GM21576 (cell line): Measurements from ENCODE around the gene SLC51A.
A peak's percentile ranks its signal among the peaks of the same experiment; 100 is the strongest.
"Not testable (repeated sequence)": the region's sequence is repeated elsewhere in the genome, so short reads cannot be mapped to it uniquely, and the experiment has no call there.

Source experiments
- ATAC-seq: cut with Tn5 transposase; IDR thresholded peaks from one replicate; pipeline ENCODE4 v1.9.1; 2021; ENCODE audit warnings: mild to moderate bottlenecking, moderate library complexity; ENCODE audit not compliant: unreplicated experiment

The SLC51A gene

DNA sequence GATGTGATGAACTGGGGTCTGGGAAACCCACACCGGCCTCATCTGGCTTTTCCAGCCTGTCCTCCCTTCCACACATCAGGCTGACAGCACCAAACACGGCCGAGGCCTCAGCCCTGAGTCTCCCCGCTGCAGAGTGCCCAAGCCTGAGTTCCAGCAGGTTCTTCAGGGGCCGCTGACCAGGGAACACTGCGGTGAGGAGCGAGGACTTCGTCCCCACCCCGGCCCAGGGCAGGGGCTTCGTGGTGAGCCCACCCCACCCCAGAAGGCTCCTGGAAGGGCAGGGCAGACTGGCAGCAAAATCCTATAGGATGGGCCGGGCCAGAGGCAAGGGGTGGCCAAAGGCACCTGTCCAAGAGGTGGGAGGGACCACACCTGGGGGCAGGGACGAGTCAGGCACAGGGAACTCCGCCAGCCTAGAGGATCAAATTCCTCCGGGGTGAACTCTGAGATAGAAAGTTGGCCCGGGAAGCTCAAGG lies at the start of gene SLC51A:
Gene SLC51A, plus strand, starts transcription at position 446 of the 476 bp plus-strand sequence. CDS start 179 bp downstream, outside the sequence.
- ATAC-seq: no peak

DNA sequence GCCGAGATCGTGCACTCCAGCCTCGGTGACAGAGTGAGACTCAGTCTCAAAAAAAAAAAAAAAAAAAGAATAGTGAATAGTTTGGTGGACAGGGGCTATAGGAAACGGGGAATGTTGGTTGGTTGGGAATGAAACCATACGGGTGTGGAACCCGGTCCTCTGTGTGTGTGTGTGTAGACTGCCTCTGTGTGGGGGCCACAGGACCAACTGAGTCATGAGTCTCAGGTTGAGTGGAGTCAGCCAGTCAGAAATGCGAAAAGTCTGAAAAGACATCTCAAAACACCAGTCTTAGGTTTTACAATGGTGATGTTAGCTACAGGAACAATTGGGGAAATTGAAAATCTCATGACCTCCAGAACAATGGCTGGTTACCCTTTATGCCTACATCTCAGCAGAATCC lies 49.6 kb upstream of the SLC51A start:
- no peak for ATAC-seq

DNA sequence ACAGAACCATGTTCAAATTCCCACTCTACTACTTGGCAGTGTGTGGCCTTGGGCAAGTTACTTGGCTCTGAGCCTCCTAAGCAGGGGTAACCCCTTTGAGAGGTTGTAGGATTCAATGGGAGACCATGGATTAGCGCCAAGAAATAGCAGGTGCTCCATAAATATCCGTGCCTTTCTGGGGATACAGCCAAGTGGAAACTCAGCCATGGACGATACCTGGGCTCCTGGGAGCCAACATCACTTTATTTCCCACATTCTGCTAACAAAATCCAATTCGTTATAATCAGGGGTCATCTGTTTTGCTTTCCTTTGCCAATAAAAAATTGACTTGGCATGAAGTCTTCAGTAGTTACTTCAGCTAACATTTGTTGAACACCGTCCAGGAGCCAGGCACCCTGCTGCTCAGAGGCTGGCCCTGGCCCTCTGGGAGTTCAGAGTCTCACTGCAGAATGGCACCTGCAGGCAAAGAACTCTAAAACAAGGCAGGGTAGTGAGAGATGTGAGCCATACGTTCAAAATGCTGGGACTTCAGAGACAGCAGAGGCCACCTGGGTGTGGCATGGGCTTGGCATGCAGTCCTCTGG lies 47.4 kb upstream of the SLC51A start:
- ATAC-seq: no peak

DNA sequence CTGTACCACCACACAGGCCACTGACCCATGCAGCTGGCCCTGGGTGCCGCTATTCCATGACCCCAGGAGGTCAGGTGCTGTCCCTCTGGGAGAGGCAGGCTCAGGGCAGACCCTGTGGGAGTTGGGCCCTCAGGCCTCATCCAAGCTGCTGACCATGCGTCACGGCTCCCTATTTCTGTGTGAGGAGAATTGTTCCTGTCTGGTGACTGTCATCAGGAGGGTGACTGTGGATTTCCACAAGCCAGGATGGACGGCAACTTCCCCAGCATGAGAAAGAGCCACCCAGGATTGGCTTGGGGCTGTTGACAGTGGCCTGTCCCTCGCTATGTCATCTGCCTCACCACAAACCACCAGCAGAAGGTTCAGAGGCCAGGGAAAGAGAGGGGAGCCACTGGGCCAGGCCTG lies 46.5 kb upstream of the SLC51A start:
- no peak for ATAC-seq

DNA sequence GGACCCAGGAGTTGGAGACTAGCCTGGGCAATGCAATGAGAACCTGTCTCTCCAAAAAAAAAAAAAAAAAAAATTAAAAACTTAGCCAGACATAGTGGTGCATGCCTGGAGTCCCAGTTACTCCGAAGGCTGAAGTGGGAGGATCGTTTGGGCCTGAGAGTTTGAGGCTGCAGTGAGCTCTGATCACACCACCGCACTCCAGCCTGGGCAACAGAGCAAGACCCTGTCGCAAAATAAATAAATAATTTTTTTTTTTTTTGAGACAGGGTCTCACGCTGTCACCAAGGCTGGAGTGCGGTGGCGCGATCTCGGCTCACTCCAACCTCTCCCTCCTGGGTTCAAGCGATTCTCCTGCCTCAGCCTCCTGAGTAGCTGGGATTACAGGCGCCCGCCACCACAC lies 46.0 kb upstream of the SLC51A start:
- not testable (repeated sequence) for ATAC-seq

DNA sequence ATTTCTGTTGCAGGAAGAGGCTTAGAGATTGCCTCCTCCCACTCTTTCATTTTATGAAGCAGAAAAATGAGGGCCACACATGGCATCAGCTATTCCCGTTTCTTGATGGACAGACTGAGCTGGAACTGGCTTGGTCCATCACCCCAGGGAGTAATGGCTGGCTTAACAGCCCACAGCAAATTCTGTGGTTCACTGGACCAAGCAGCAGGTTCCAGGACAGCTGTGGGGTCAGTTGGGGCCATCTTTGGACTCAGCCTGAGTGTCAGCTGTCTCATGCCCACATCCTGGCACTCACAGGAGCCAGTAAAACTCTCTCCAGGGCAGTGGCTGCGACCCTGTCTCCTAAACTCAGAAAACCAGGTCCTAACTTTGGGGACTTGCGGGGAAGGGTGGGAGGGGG lies 41.7 kb upstream of the SLC51A start:
- ATAC-seq: no peak

DNA sequence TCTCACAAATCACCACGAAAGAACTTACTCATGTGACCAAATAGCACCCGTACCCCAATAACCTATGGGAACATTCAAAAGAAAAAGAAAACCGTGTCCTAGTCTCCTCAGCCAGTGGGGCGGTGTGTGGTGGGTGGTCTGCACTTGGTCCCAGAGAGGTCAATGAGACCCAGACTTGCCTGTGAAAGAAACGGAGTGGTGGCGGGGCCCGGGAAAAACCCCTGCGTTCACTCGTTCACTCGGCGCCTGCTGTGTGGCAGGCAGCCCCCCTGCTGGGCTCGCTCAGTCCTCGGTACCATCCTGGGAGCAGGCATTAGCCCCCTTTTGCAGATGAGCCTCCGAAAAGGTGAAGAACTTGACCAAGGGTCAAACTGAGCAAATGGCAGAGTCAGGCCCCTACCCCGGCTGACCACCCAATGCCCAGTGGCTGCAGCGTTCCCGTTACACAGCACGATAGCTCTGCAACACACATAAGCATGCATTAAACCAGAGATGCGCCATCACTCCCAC lies 41.2 kb upstream of the SLC51A start:
- no peak for ATAC-seq

DNA sequence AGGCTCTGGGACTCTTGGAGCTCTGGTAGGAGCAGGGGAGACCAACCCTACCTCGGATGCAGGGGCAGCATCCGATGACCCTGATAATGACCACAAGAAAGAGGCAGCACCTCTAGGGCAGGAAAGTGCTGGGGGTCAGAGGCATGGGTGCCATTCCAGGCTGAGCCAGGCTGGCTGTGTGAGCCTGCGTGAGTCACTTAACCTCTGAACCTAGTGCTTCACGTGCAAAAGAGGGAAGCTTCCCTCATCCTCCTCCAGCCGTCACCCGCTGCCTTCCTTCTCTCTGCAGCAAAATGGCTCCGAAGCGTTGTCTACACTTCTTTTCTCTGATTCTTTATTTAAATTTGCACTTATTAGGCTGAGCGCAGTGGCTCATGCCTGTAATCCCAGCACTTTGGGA lies 40.6 kb upstream of the SLC51A start:
- no peak for ATAC-seq

DNA sequence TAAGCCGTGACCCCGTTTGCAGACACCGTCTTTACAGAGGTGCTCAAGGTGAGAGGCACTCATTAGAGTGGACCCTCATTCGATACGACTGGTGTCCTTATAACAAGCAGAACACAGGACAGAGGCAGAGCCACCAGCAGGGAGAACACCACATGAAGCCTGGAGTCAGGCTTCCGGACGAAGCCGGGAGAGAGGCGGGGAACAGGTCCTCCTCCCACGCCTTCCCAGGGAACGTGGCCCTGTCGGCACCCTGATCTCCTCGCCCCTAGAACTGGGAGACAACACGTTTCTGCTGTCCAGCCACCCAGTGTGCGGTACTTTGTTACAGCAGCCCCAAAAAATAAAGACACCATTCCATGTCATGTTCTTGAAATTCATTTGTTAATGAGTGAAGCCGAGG lies 38.8 kb upstream of the SLC51A start:
- ATAC-seq: no peak

DNA sequence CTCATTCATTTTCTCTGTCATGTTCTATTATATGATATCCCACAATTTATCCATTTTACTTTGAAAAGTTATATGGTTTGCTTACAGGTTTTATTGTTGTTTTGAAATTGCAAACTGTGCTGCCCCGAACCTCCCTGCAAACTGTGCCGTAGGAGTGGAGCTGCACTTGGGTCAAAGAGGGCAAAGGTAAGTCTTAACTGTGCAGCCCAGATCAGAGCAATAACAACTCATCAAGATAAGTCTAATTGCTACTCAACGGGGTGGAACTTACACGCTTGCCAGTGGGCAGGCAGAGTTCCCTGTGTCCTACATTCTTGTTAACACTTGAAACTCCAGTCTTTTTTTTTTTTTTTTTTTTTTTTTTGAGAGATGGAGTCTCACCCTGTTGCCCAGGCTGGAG lies 38.4 kb upstream of the SLC51A start:
- no peak for ATAC-seq

DNA sequence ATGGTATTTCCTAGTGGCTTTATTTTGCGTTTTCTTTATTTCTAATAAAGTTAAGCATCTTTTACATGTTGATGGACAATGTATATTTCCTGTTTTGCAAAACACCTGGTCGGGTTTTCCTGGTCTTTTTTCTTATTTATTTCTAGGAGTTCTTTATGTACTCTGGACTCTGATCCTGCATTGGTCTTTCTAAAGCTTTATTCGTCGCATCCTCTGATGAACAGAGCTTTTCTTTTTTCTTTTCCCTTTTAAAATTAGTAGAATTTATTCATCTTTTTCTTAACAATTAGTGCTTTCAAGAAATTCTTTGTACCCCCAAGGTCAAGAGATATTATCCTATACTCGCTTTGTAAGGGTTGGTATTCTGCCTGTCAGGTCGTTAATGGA lies 37.3 kb upstream of the SLC51A start:
- no peak for ATAC-seq

DNA sequence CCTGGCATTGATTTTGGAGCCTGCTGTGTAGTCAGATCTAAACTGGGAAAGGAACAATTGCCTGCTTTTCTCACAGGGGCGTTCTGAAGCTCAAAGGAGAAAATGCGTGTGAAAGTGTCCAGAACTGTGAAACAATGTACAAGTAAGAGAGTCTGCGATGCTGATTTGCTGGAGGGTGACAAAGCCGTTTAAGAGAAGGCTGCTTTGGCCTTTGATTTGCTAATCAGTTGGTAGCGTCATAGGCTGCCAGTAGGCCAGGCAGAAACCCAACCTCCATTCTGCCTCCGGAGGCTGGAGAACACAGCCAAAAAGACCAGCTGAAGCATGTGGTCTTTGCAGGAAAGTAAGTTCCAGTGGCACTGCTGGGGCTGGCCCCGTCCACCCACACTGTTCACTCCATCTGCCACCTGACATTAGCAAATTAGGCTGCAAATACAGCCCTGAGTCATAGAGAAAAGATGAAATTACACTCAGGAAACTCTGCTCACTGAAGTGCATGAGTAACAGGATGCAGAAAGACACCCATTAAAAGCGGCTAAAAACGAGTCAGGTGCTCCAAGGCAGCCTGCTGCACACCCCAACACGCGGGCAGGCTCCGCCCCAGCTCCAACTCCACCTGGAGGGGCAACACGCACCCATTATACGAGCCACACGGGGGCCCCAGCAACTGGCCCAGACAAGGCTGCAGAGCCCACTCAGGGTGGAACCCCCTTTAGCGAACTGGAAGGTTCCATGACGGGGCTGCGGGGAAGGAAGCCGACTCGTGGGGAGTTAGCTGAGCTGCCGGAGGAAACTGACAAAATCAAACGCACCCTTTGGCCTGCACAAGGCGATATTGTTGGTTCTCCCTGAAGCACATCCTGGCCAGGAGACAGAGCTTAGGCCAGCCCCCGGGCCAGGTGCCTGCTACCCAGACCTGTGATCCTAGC lies 36.7 kb upstream of the SLC51A start:
- ATAC-seq: peak; percentile 70

DNA sequence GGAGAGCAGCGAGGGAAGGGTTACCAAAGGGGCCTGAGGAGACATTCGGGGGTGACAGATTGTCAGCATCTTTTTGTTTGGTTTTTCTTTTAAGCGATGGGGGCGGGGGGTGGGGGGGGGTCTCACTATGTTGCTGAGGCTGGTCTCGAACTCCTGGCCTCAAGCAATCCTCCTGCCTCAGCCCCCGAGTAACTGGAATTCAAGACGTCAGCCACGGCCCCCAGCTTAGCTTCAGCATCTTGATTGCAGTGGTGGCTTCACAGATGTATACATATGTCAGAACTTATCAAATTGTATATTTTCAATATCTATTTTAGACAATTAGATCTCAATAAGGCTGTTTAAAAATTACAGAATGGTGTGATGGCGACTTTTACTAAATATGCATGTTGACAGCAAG lies 36.0 kb upstream of the SLC51A start:
- ATAC-seq: no peak

DNA sequence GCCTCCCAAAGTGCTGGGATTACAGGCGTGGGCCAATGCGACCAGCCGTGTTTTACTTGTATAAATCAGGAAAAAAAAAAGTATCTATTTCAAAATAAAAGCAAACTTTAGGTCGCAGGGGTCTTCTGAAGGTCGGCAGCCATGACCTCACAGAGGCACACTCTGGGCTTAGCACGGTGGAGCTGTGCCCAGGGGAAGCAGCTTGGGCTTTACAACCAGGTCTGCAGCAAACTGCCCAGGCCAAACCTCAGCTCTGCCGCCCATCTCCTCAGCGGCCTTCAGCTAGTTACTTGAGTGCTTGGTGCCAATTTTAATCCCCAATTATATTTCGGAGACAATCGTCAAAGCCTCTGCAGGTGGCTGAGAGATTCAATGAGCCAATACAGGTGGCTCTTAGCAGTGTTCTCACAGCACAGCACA lies 35.2 kb upstream of the SLC51A start:
- no peak for ATAC-seq

DNA sequence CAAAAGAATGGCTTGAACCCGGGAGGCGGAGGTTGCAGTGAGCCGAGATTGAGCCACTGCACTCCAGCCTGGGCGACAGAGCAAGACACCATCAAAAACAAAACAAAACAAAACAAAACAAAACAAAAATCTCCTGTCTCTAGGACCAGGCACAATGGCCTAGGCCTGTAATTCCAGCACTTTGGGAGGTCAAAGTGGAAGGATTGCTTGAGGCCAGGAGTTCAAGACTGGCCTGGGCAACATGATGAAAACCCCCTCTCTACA lies 32.2 kb upstream of the SLC51A start:
- ATAC-seq: not testable (repeated sequence)

DNA sequence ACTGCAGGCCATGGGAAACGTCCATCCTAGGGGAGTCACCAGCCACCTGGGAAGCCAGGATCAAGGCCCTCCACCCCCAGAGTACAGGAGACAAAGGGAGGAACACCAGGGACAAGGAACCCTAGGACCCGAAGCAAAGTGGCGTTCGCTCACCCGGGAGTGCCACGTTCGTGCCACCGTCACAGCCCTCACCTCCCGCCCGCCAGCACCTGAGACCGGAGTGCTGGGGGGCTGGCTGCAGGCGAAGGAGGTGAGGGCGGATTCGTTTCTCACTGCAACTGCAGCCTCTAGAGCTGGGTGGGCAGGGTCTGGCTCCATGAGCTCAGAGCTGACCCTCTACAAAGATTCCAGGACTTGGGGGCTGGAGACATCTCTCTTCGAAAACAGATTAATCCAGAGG lies 31.5 kb upstream of the SLC51A start:
- no peak for ATAC-seq

DNA sequence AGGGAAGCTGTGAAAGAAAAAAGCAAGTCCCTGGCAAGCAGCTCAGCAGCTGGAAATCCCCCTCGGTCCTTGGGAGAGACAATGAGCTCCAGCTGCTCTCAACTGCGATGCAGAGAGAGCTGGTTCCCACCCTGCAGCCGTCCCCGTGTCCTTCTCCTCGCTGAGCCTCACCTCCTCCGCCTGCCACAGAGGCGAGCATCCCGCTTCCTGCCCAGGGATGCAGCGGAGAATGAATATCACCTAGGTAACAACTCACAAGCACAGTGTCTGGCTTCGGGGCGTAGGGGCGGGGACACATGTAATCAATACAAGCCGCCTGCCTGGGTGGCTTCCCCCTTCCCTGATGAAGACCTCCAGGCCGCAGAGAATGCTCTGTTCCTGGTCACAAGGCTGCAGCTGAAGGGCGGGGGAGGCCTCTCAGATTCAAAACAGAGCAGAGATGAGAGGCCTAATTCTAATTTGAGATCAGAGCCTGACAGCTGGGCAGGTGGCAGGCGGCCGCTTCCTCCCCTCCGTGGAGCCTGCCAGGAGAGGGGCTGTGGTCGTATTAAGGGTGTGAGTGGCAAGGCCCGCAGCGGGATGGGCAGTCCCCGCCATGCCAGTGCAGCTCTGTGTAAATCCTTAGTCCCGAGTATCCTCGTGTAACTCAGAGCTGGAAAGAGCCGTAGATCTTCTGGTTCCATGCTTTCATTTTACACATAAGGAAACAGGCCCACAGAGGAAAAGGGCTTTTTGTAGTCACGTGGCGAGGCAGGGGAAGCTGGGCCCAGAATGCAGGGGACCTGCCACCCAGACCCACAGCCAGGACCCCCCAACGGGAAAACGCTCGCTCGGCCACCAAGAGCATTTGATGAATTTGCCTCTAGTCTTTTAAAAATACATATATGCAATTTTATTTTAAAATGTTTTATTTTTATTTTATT lies 29.4 kb upstream of the SLC51A start:
- ATAC-seq: peak; percentile 44

DNA sequence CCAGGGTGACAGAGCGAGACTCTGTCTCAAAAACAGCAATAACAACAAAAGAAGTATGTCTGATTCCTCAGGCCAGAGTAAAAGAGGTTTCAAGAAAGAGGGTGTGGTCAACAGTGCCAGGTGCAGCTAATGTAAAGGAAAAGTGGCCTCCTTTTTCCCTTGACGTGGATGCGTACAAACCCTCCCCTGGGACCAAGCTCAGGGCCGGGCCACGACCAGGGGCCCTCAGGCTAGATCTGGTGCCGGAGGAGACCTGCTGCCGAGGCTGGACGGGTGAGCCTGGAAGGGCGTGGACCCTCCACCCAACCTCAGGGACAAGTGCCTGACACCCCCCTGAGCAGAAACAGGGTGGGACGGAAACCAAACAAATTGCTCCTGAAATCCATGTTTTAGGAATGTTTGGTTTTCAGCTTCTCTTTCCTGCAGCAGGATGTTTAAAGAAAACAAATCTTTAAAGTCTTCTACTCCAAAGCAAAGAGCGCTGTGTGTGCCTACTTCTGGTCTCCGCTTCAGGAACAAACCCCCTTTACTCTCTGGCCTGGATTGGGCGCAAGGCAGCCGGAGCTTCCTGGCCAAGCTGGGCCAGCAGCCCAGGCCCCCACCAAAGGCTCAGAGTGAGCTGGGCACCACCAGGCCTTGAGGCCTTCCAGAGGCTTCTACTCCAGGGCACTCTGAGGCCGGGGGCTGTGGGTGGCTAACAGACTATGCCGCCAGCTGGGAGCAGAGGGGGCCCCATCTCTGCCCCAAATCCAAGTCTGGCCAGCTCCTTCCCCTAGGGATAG lies 26.6 kb upstream of the SLC51A start:
- ATAC-seq: no peak

DNA sequence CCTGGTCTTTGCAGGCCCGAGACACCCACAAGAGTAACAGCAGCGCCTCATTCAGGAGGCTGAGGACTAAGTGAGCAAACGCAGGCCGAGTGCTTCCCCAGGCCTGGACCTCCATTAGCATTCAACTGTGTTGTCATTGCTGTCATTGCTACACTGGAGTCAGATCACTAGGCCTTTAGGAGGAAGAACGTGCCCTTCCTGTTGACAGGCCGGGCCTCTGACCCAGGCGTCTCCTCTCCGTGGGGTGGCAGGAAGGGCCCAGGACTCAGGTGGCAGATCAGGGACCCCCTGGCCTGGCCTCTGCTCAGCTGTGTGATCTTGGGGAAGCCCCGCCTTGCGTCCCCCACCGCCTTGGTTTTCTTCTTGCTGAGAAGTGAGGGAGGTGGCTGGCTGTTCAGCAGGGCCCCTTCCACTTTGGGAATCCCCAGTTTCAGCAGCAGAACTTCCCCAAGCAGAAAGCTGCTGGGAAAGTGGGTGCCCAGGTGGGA lies 24.3 kb upstream of the SLC51A start:
- peak; percentile 29 for ATAC-seq

DNA sequence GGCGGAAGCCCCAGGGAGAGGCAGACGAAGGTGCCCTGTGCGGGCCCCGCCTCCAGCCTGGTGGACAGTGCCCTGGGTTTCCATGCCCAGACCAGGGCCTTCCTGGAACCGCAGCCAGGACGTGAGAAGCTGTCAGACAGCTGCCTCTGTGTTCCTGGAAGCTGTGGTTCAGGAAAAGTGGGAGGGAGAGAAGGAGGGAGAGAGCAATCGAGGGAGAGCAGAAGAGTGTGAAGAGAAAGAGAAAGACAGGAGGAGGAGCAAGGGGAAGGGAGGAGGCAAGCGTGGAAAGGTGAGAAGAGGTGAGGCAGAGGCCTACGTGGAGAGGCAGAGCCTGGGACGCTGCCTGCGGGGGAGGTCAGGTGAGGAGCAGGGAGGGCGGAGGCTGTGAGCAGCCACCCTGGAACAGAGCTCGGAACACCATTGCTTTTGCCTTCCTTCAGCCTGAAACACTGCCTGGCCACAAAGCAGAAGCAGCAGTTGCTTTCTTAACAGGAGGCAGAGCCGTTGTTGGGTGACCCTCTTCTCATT lies 23.7 kb upstream of the SLC51A start:
- ATAC-seq: peak; percentile 16
